ENCODE data around the gene PSTK. TPM values are rescaled to one million over a fixed set of nuclear protein-coding genes. Genes with fewer than 3 reads are reported as not detected.

PSTK gene
- total and polyA plus RNA-seq, 10 of the 15 experiments (the other 5 are each of a cell fraction or from before 2014, with no cell fraction given), result 1.8 to 7.1 (median 3.4) TPM

DNA sequence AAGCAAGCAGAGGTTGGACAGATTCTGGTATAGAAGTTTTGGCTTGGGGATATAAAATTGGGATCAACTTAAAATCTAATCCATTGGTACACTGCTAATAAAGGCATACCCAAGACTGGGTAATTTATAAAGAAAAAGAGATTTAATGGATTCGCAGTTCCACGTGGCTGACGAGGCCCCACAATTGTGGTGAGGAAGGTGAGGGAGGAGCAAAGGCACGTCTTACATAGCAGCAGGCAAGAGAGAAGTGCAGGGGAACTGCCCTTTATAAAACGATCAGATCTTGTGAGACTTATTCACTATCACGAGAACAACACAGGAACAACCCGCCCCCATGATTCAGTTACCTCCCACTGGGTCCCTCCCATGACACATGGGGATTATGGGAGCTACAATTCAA lies 38.3 kb downstream of the PSTK start (continued):
- TF ChIP-seq PML (IDR thresholded peaks at IDR 0.05; ENCODE audit: low read length) (no peak), ZBTB33 (IDR thresholded peaks at IDR 0.05) (no peak), IKZF1 (conservative IDR thresholded peaks at IDR 0.05) (no peak), POLR2A (IDR thresholded peaks at IDR 0.05; ENCODE audit: low read depth, low read length) (no peak), SRF (IDR thresholded peaks at IDR 0.05; ENCODE audit: low read depth in 2 of 2, low read length in 2 of 2) (no peak), POLR2AphosphoS2 (IDR thresholded peaks at IDR 0.05; ENCODE audit: low read depth, low read length) (no peak), NR2C1 (IDR thresholded peaks at IDR 0.05) (no peak), NR2C2 (IDR thresholded peaks at IDR 0.05; ENCODE audit: borderline replicate concordance, control insufficient read depth, insufficient read length, low read depth) (no peak), RELA (IDR thresholded peaks at IDR 0.05; ENCODE audit: borderline replicate concordance, partially characterized antibody) (no peak), YBX1 (IDR thresholded peaks at IDR 0.05) (no peak), HCFC1 (IDR thresholded peaks at IDR 0.05; ENCODE audit: low read length) (no peak), MYC (IDR thresholded peaks at IDR 0.05; ENCODE audit: insufficient read depth, insufficient read length, insufficient replicate concordance, low read length, severe bottlenecking) (no peak), POLR2AphosphoS5 (IDR thresholded peaks at IDR 0.05; ENCODE audit: low read length) (no peak), HDAC6 (IDR thresholded peaks at IDR 0.05; ENCODE audit: unreplicated experiment) (no peak)
- TF ChIP-seq, protein P1, sequence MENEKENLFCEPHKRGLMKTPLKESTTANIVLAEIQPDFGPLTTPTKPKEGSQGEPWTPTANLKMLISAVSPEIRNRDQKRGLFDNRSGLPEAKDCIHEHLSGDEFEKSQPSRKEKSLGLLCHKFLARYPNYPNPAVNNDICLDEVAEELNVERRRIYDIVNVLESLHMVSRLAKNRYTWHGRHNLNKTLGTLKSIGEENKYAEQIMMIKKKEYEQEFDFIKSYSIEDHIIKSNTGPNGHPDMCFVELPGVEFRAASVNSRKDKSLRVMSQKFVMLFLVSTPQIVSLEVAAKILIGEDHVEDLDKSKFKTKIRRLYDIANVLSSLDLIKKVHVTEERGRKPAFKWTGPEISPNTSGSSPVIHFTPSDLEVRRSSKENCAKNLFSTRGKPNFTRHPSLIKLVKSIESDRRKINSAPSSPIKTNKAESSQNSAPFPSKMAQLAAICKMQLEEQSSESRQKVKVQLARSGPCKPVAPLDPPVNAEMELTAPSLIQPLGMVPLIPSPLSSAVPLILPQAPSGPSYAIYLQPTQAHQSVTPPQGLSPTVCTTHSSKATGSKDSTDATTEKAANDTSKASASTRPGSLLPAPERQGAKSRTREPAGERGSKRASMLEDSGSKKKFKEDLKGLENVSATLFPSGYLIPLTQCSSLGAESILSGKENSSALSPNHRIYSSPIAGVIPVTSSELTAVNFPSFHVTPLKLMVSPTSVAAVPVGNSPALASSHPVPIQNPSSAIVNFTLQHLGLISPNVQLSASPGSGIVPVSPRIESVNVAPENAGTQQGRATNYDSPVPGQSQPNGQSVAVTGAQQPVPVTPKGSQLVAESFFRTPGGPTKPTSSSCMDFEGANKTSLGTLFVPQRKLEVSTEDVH (IDR thresholded peaks at IDR 0.05; ENCODE audit: low read depth, partially characterized antibody), result no peak

Data from GM12878 (cell line).